ENCODE data around the gene NTRK2. TPM values are rescaled to one million over a fixed set of nuclear protein-coding genes. Genes with fewer than 3 reads are reported as not detected.

The NTRK2 gene
- total and polyA plus RNA-seq, 2 experiments from 2014 or later = 0.03 TPM; not detected in 1

- no peak for TF ChIP-seq ZNF462 (CRISPR knock-in tag; IDR thresholded peaks at IDR 0.05)
- TF ChIP-seq JUNB (IDR thresholded peaks at IDR 0.05; ENCODE audit: unreplicated experiment) = no peak
- TF ChIP-seq CREB1 (CRISPR knock-in tag; IDR thresholded peaks at IDR 0.05; ENCODE audit: low read depth) = no peak
- no peak for TF ChIP-seq REST (IDR thresholded peaks at IDR 0.05; ENCODE audit: unreplicated experiment)
- TF ChIP-seq EZH2phosphoT487 (IDR thresholded peaks at IDR 0.05; ENCODE audit: unreplicated experiment) = no peak
Observed at GRCh38 chr9:84953252-84953773, 283.8 kb downstream of the NTRK2 start (continued).

Measured in GM23338 (cell line).